CD4-positive, alpha-beta T cell (primary cell): ENCODE data around the gene CHPT1. TPM values are rescaled to one million over a fixed set of nuclear protein-coding genes. Genes with fewer than 3 reads are reported as not detected.

Source experiments
- ATAC-seq: fragments of 200-7000 bp; cut with Tn5 transposase; one replicate; pipeline ENCODE4 v1.10.0; 2022; ENCODE audit warnings: mild to moderate bottlenecking; ENCODE audit not compliant: poor library complexity
- CTCF ChIA-PET: fragments of 350-600 bp; sonication (Branson Sonifier 250); formaldehyde crosslinking; loops from one replicate; lab custom pipeline; 2021; ENCODE audit warnings: antibody characterized with exemption, inconsistent platforms; lab: Charles Lee
- POLR2A ChIA-PET: fragments of 350-600 bp; sonication (Branson Sonifier 250); formaldehyde crosslinking; loops from one replicate; lab custom pipeline; 2021; ENCODE audit warnings: antibody characterized with exemption, inconsistent platforms; lab: Charles Lee
- DNase-seq, 14 experiments: peaks; one replicate each; pipeline ENCODE4 v3.0.0-alpha.2; 2013 to 2020; ENCODE audit warnings: mixed read lengths in 2 of 14
- H3K27ac ChIP-seq, 2 donors: one replicate each; pipeline versions ENCODE4 v1.5.1 to v1.7.0; 2013; ENCODE audit warnings: low read length in 2 of 2, low read depth in 1 of 2, mild to moderate bottlenecking in 1 of 2
- H3K27me3 ChIP-seq, 2 experiments: 1 replicate in 1 of 2; 2 replicates in 1 of 2; pipeline versions ENCODE4 v1.6.1 to v1.7.0; 2013; ENCODE audit warnings: low read length in 2 of 2, control low read depth in 1 of 2, mild to moderate bottlenecking in 1 of 2, moderate library complexity in 1 of 2; ENCODE audit not compliant: insufficient read depth in 2 of 2, control insufficient read depth in 1 of 2
- H3K36me3 ChIP-seq: one replicate; pipeline ENCODE4 v1.6.1; 2013; ENCODE audit warnings: low read length, control low read depth; ENCODE audit not compliant: insufficient read depth
- H3K4me1 ChIP-seq: one replicate; pipeline ENCODE4 v1.6.1; 2013; ENCODE audit warnings: low read length, control low read depth; ENCODE audit not compliant: insufficient read depth
- H3K4me3 ChIP-seq: one replicate; pipeline ENCODE4 v1.5.1; 2013; ENCODE audit warnings: mild to moderate bottlenecking, low read length, moderate library complexity
- H3K9me3 ChIP-seq, 2 experiments: 1 replicate in 1 of 2; 2 replicates in 1 of 2; pipeline versions ENCODE4 v1.6.1 to v1.7.0; 2013; ENCODE audit warnings: low read length in 2 of 2, mild to moderate bottlenecking in 2 of 2, control low read depth in 1 of 2, moderate library complexity in 1 of 2; ENCODE audit not compliant: control insufficient read depth in 1 of 2, insufficient read depth in 1 of 2
- H3K27ac Mint-ChIP-seq: one replicate; pipeline ENCODE4 v1.8.0; 2020; ENCODE audit warnings: mixed read lengths
- H3K27me3 Mint-ChIP-seq: one replicate; pipeline ENCODE4 v1.8.0; 2021; ENCODE audit warnings: mixed read lengths
- H3K36me3 Mint-ChIP-seq: one replicate; pipeline ENCODE4 v1.8.0; 2021; ENCODE audit warnings: low read depth, mixed read lengths
- H3K4me1 Mint-ChIP-seq: one replicate; pipeline ENCODE4 v1.8.0; 2021; ENCODE audit warnings: low read depth, mixed read lengths
- H3K4me3 Mint-ChIP-seq: one replicate; pipeline ENCODE4 v1.8.0; 2020; ENCODE audit warnings: mild to moderate bottlenecking, mixed read lengths
- H3K9me3 Mint-ChIP-seq: one replicate; pipeline ENCODE4 v1.8.0; 2020; ENCODE audit warnings: mixed read lengths
- intact Hi-C, 2 experiments: fragments of 100-400 bp; cut with DNase I in 1 of 2; cut with micrococcal nuclease in 1 of 2; formaldehyde crosslinking; loops; one replicate each; pipeline versions ENCODE4 v1.15.1 to v1.9.0; 2023 to 2025; cut with DNase I, micrococcal nuclease
- total RNA-seq, 174 experiments: library from RNA in 2 of 174; stranded (reverse) in 2 of 174; gene quantifications; one replicate each; pipeline ENCODE4 v1.2.3 and lab custom pipeline; 2021 to 2026
- TF ChIP-seq, protein P1 (sequence below): fragments of 200-600 bp; IDR thresholded peaks from one replicate; pipeline ENCODE4 v1.8.0; 2022; ENCODE audit warnings: antibody characterized with exemption, mild to moderate bottlenecking

CHPT1 gene
- total RNA-seq, 2 experiments from 2014 or later, result 10.8 to 11.9 TPM

DNA sequence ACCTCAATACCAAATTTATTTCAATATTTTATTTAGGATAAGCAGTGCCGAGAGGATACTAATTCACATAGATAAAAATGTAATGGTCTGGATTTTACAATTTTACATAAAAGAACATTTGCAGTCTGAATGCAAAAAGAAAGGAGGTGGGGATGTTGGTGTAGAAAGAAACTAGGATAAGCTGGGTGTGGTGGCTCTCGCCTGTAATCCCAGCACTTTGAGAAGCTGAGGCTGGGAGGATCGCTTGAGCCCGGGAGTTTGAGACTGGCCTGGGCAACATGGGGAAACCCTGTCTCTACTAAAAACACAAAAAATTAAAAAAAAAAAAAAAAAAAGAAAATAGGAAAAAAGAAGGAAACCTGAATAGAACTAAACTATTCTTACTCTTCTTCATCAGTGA lies 25.0 kb downstream of the CHPT1 start:
- Mint-ChIP-seq H3K4me3 (no peak overlapping the region), H3K4me1 (no peaks in the 10 kb centered on the region), H3K36me3 (peaks cover 17% of the 10 kb centered on the region), H3K27ac (no peak overlapping the region), H3K27me3 (no peaks in the 10 kb centered on the region), H3K9me3 (no peaks in the 10 kb centered on the region)
- Histone ChIP-seq H3K27ac (no peak overlapping the region), H3K4me1 (no peaks in the 10 kb centered on the region), H3K36me3 (peaks cover 3% of the 10 kb centered on the region), H3K9me3 (no peaks in the 10 kb centered on the region), H3K4me3 (no peak overlapping the region), H3K27me3 (no peaks in the 10 kb centered on the region)
- CTCF ChIA-PET, result interaction anchor here (1.1 kb wide), 1 partner anchor 19 kb away, joined by 3 read pairs; no protein-coding TSS in a partner anchor
- ATAC-seq (no peak), DNase-seq (no peak)
- POLR2A ChIA-PET, result interaction anchor here (0.7 kb wide), 1 partner anchor 76 kb away, joined by 4 read pairs; no protein-coding TSS in a partner anchor
- TF ChIP-seq, protein P1, sequence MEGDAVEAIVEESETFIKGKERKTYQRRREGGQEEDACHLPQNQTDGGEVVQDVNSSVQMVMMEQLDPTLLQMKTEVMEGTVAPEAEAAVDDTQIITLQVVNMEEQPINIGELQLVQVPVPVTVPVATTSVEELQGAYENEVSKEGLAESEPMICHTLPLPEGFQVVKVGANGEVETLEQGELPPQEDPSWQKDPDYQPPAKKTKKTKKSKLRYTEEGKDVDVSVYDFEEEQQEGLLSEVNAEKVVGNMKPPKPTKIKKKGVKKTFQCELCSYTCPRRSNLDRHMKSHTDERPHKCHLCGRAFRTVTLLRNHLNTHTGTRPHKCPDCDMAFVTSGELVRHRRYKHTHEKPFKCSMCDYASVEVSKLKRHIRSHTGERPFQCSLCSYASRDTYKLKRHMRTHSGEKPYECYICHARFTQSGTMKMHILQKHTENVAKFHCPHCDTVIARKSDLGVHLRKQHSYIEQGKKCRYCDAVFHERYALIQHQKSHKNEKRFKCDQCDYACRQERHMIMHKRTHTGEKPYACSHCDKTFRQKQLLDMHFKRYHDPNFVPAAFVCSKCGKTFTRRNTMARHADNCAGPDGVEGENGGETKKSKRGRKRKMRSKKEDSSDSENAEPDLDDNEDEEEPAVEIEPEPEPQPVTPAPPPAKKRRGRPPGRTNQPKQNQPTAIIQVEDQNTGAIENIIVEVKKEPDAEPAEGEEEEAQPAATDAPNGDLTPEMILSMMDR, result no peak
- intact Hi-C loops, result no loop called here

DNA sequence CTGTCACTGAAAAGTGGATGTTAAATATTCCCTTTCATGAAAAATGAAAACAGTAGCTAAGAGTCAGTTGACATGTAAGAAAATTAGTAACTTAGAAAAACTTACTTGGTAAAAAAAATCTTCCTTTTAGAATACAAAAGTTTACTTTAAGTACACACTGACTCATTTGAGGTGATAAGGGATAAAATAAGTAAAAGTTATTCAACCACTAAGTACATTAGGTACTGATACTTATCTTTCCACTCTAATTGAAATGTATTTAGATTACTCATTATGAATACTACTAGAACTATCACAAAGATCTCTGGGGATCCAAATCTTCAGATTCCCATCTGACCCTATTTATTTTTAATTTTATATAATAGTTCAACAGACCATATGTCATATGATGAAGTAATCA lies 29.7 kb downstream of the CHPT1 start:
- Histone ChIP-seq H3K4me1 (no peaks in the 10 kb centered on the region), H3K9me3 (no peaks in the 10 kb centered on the region), H3K36me3 (peaks cover 3% of the 10 kb centered on the region), H3K4me3 (no peak overlapping the region), H3K27me3 (no peaks in the 10 kb centered on the region), H3K27ac (no peak overlapping the region)
- Mint-ChIP-seq H3K27me3 (no peaks in the 10 kb centered on the region), H3K27ac (no peak overlapping the region), H3K9me3 (no peaks in the 10 kb centered on the region), H3K4me1 (no peaks in the 10 kb centered on the region), H3K36me3 (peaks cover 26% of the 10 kb centered on the region), H3K4me3 (no peak overlapping the region)
- intact Hi-C loops, result no loop called here
- ATAC-seq (no peak), DNase-seq (no peak)
- ChIA-PET CTCF (no interaction called here), POLR2A (no interaction called here)
- TF ChIP-seq, protein P1, result no peak

DNA sequence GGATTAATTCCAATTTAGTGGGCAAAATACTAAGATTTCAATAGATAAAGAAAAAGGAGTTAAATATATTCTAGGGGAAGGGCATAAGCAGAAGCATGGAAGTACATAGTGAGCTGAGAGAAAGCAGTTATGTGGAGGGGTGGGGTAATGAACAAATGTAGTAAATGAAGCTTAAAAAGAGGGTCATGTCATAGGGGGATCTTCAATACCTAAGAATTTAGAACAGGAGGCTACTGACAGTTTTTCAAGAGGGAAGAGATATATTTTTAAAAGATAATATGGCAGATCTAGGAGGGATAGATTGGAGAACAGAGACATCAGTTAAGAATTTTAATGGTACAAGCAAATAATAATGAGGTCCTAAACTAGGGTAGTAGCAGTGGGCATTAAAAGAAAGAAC lies 32.4 kb downstream of the CHPT1 start:
- Histone ChIP-seq H3K27me3 (no peaks in the 10 kb centered on the region), H3K4me3 (no peak overlapping the region), H3K27ac (no peak overlapping the region), H3K9me3 (no peaks in the 10 kb centered on the region), H3K4me1 (no peaks in the 10 kb centered on the region), H3K36me3 (no peaks in the 10 kb centered on the region)
- ATAC-seq (no peak), DNase-seq (no peak)
- ChIA-PET POLR2A (no interaction called here), CTCF (interaction anchor here (0.6 kb wide), 1 partner anchor 150 kb away, joined by 3 read pairs; no protein-coding TSS in a partner anchor)
- intact Hi-C loops, result no loop called here
- no peak overlapping the region for H3K27ac Mint-ChIP-seq
- no peaks in the 10 kb centered on the region for H3K9me3 Mint-ChIP-seq
- H3K36me3 Mint-ChIP-seq, result peaks cover 35% of the 10 kb centered on the region
- no peaks in the 10 kb centered on the region for H3K27me3 Mint-ChIP-seq
- H3K4me3 Mint-ChIP-seq, result no peak overlapping the region
- TF ChIP-seq, protein P1, result no peak
- H3K4me1 Mint-ChIP-seq, result no peaks in the 10 kb centered on the region
